ENCODE measurements around the gene GRM7.

GRM7 gene

GRCh38 chr3:7709376-7710082, 848.6 kb downstream of the GRM7 start:
- no peak for TF ChIP-seq CTCF (IDR thresholded peaks at IDR 0.05; ENCODE audit: low read depth, low read length, missing control alignments)
- no peak overlapping the region for H3K4me3 ChIP-seq (ENCODE audit: low read depth, low read length)
- peak; percentile 12 for DNase-seq (ENCODE audit: low read depth)
- in situ Hi-C loops (cut with HindIII; ENCODE audit: low sequenced_read_pairs) = no loop called here

- no peak for DNase-seq (ENCODE audit: low read depth)
- no peak overlapping the region for H3K4me3 ChIP-seq (ENCODE audit: low read depth, low read length)
- in situ Hi-C loops (cut with HindIII; ENCODE audit: low sequenced_read_pairs) = no loop called here
- no peak for TF ChIP-seq CTCF (IDR thresholded peaks at IDR 0.05; ENCODE audit: low read depth, low read length, missing control alignments)
These were observed 849.4 kb downstream of the GRM7 start for GRCh38 chr3:7710284-7710683.

GRCh38 chr3:7713724-7714123, 852.8 kb downstream of the GRM7 start:
- no peak for TF ChIP-seq CTCF (IDR thresholded peaks at IDR 0.05; ENCODE audit: low read depth, low read length, missing control alignments)
- DNase-seq (ENCODE audit: low read depth) = no peak
- H3K4me3 ChIP-seq (ENCODE audit: low read depth, low read length) = no peak overlapping the region
- in situ Hi-C loops (cut with HindIII; ENCODE audit: low sequenced_read_pairs) = no loop called here

GRCh38 chr3:7720649-7721297, 859.9 kb downstream of the GRM7 start:
- no peak overlapping the region for H3K4me3 ChIP-seq (ENCODE audit: low read depth, low read length)
- in situ Hi-C loops (cut with HindIII; ENCODE audit: low sequenced_read_pairs) = no loop called here
- no peak for DNase-seq (ENCODE audit: low read depth)
- TF ChIP-seq CTCF (IDR thresholded peaks at IDR 0.05; ENCODE audit: low read depth, low read length, missing control alignments) = no peak

GRCh38 chr3:7721869-7722268, 861.0 kb downstream of the GRM7 start:
- H3K4me3 ChIP-seq (ENCODE audit: low read depth, low read length) = no peak overlapping the region
- TF ChIP-seq CTCF (IDR thresholded peaks at IDR 0.05; ENCODE audit: low read depth, low read length, missing control alignments) = no peak
- no peak for DNase-seq (ENCODE audit: low read depth)
- in situ Hi-C loops (cut with HindIII; ENCODE audit: low sequenced_read_pairs) = no loop called here

- in situ Hi-C loops (cut with HindIII; ENCODE audit: low sequenced_read_pairs) = no loop called here
- H3K4me3 ChIP-seq (ENCODE audit: low read depth, low read length) = no peak overlapping the region
- no peak for DNase-seq (ENCODE audit: low read depth)
- TF ChIP-seq CTCF (IDR thresholded peaks at IDR 0.05; ENCODE audit: low read depth, low read length, missing control alignments) = no peak
These were observed 867.9 kb downstream of the GRM7 start for GRCh38 chr3:7728566-7729519.
